Measurements from ENCODE around the gene LEF1.

DNA sequence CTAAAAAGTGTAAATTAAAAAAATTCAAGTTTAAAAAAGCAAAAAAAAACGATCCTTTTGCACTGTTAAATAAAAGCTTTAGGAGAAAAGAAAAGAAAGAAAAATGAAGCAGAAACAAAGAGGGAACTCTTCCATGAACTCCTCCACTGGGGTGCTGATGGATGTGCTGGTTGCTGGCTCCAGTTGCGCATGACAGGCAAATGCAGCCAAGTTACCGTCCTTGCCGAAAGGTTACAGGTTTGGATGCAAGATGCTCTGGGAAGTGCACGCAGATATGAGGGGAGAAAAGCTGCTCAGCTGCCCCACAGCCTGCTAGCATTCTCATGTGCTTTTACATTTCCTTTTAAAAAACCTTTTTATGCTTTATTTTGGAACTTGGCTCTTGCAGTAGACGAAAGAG is 120.6 kb downstream of the LEF1 start:
- TF ChIP-seq, protein P1, sequence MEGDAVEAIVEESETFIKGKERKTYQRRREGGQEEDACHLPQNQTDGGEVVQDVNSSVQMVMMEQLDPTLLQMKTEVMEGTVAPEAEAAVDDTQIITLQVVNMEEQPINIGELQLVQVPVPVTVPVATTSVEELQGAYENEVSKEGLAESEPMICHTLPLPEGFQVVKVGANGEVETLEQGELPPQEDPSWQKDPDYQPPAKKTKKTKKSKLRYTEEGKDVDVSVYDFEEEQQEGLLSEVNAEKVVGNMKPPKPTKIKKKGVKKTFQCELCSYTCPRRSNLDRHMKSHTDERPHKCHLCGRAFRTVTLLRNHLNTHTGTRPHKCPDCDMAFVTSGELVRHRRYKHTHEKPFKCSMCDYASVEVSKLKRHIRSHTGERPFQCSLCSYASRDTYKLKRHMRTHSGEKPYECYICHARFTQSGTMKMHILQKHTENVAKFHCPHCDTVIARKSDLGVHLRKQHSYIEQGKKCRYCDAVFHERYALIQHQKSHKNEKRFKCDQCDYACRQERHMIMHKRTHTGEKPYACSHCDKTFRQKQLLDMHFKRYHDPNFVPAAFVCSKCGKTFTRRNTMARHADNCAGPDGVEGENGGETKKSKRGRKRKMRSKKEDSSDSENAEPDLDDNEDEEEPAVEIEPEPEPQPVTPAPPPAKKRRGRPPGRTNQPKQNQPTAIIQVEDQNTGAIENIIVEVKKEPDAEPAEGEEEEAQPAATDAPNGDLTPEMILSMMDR (conservative IDR thresholded peaks at IDR 0.05): no peak
- TF ChIP-seq EZH2 (IDR thresholded peaks at IDR 0.05; ENCODE audit: low read depth): no peak
